GM23338 (cell line): ENCODE measurements around the gene TEX51.

Experiments
- CREB1 ChIP-seq: fragments of 250-450 bp; sonication (Bioruptor Pico); IDR thresholded peaks from 2 replicates; pipeline ENCODE4 v1.5.0; 2020; ENCODE audit warnings: low read depth, mild to moderate bottlenecking, moderate library complexity
- EZH2 ChIP-seq: fragments of 200-600 bp; sonication (generic); IDR thresholded peaks from one replicate; pipeline ENCODE4 v1.8.0; 2017; ENCODE audit warnings: antibody characterized with exemption, mild to moderate bottlenecking, low read depth; ENCODE audit not compliant: unreplicated experiment
- EZH2phosphoT487 ChIP-seq: fragments of 200-600 bp; sonication (generic); IDR thresholded peaks from one replicate; pipeline ENCODE4 v1.8.1; 2018; ENCODE audit warnings: antibody characterized with exemption; ENCODE audit not compliant: unreplicated experiment
- JUNB ChIP-seq: IDR thresholded peaks from one replicate; pipeline ENCODE4 v1.6.1; 2016; ENCODE audit warnings: antibody characterized with exemption; ENCODE audit not compliant: unreplicated experiment
- NANOG ChIP-seq: IDR thresholded peaks from 2 replicates; pipeline ENCODE4 v1.6.1; 2016; ENCODE audit warnings: antibody characterized with exemption, borderline replicate concordance
- POLR2AphosphoS5 ChIP-seq: IDR thresholded peaks from 2 replicates; pipeline ENCODE4 v1.6.1; 2016; ENCODE audit warnings: antibody characterized with exemption, low read depth
- STAT1 ChIP-seq: IDR thresholded peaks from one replicate; pipeline ENCODE4 v1.6.1; 2016; ENCODE audit warnings: antibody characterized with exemption; ENCODE audit not compliant: unreplicated experiment
- ZNF114 ChIP-seq: fragments of 250-450 bp; sonication (Bioruptor Pico); IDR thresholded peaks from 2 replicates; pipeline ENCODE4 v1.5.0; 2020; ENCODE audit warnings: mild to moderate bottlenecking, moderate library complexity
- TF ChIP-seq, protein P1 (sequence below), 2 experiments: fragments of 200-600 bp in 1 of 2; sonication (generic) in 1 of 2; conservative IDR thresholded peaks; 2 replicates each; pipeline versions ENCODE4 v1.5.1 to v1.6.1; 2016 to 2017; ENCODE audit warnings: antibody characterized with exemption in 2 of 2, low read depth in 2 of 2, mild to moderate bottlenecking in 2 of 2, moderate library complexity in 1 of 2
- TF ChIP-seq, protein P2 (sequence below): IDR thresholded peaks from one replicate; pipeline ENCODE4 v1.6.1; 2018; ENCODE audit warnings: antibody characterized with exemption; ENCODE audit not compliant: unreplicated experiment
- TF ChIP-seq, protein P3 (sequence below): IDR thresholded peaks from 2 replicates; pipeline ENCODE4 v1.6.1; 2016; ENCODE audit warnings: antibody characterized with exemption

DNA sequence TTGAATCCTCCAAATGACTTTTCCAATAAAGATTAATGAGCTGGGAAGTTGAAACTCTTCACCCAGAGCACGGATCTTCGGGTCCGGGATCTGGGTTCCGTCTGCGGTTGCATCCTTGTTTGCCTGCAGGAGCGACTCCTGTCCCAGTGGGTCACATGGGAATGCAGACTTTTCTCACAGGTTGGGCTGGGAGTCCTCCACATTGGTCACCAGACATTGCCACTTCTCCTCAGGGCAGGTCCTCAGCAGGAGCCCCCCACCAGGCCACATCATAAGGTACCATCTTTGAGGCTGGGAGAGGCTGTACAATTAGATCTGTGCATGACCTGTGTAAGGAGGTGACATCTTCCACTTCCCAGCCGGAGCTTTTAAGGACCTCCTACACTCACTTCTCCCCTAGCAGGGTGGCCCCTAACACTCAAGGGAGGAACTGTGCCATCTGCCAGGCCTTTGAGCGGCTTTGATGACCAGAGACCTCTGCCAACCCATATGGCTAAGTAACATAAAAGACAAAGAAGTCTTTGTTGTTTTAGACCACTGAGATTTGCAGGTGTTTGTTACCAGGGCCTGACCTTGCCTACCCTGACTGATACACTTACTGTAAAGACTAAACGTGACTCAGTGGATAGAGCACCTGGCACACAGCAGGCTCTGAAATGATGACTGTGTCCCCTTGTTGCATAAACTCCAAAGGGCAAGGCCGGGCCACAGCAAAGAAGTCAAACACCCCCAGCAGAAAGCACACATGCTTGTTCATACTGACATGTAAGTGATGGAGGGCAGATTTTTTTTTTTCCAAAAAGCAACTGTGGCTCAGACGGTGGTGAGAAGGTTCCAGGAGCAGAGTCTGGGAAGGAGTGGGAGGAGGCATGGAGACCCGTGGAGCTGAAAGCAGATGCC lies 7.9 kb upstream of the TEX51 start:
- TF ChIP-seq, protein P1, sequence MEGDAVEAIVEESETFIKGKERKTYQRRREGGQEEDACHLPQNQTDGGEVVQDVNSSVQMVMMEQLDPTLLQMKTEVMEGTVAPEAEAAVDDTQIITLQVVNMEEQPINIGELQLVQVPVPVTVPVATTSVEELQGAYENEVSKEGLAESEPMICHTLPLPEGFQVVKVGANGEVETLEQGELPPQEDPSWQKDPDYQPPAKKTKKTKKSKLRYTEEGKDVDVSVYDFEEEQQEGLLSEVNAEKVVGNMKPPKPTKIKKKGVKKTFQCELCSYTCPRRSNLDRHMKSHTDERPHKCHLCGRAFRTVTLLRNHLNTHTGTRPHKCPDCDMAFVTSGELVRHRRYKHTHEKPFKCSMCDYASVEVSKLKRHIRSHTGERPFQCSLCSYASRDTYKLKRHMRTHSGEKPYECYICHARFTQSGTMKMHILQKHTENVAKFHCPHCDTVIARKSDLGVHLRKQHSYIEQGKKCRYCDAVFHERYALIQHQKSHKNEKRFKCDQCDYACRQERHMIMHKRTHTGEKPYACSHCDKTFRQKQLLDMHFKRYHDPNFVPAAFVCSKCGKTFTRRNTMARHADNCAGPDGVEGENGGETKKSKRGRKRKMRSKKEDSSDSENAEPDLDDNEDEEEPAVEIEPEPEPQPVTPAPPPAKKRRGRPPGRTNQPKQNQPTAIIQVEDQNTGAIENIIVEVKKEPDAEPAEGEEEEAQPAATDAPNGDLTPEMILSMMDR (conservative IDR thresholded peaks at IDR 0.05; ENCODE audit: low read depth in 2 of 2), result no peak
- no peak for TF ChIP-seq ZNF114 (CRISPR knock-in tag)
- no peak for TF ChIP-seq EZH2phosphoT487
- no peak for TF ChIP-seq EZH2
- no peak for TF ChIP-seq CREB1 (CRISPR knock-in tag)
- no peak for TF ChIP-seq POLR2AphosphoS5
- TF ChIP-seq JUNB, result no peak
- TF ChIP-seq, protein P2, sequence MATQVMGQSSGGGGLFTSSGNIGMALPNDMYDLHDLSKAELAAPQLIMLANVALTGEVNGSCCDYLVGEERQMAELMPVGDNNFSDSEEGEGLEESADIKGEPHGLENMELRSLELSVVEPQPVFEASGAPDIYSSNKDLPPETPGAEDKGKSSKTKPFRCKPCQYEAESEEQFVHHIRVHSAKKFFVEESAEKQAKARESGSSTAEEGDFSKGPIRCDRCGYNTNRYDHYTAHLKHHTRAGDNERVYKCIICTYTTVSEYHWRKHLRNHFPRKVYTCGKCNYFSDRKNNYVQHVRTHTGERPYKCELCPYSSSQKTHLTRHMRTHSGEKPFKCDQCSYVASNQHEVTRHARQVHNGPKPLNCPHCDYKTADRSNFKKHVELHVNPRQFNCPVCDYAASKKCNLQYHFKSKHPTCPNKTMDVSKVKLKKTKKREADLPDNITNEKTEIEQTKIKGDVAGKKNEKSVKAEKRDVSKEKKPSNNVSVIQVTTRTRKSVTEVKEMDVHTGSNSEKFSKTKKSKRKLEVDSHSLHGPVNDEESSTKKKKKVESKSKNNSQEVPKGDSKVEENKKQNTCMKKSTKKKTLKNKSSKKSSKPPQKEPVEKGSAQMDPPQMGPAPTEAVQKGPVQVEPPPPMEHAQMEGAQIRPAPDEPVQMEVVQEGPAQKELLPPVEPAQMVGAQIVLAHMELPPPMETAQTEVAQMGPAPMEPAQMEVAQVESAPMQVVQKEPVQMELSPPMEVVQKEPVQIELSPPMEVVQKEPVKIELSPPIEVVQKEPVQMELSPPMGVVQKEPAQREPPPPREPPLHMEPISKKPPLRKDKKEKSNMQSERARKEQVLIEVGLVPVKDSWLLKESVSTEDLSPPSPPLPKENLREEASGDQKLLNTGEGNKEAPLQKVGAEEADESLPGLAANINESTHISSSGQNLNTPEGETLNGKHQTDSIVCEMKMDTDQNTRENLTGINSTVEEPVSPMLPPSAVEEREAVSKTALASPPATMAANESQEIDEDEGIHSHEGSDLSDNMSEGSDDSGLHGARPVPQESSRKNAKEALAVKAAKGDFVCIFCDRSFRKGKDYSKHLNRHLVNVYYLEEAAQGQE, result no peak
- TF ChIP-seq, protein P3, sequence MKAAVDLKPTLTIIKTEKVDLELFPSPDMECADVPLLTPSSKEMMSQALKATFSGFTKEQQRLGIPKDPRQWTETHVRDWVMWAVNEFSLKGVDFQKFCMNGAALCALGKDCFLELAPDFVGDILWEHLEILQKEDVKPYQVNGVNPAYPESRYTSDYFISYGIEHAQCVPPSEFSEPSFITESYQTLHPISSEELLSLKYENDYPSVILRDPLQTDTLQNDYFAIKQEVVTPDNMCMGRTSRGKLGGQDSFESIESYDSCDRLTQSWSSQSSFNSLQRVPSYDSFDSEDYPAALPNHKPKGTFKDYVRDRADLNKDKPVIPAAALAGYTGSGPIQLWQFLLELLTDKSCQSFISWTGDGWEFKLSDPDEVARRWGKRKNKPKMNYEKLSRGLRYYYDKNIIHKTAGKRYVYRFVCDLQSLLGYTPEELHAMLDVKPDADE, result no peak
- TF ChIP-seq STAT1, result no peak
- no peak for TF ChIP-seq NANOG
